PC-3 (cell line): ENCODE results near the gene ENOPH1.

ENCODE experiments used
- EZH2phosphoT487 ChIP-seq: fragments of 300-600 bp; sonication (generic); IDR thresholded peaks from 2 replicates; pipeline ENCODE4 v1.6.1; 2018; ENCODE audit warnings: mild to moderate bottlenecking, antibody characterized with exemption, low read length, borderline replicate concordance
- TF ChIP-seq, protein P1 (sequence below): fragments of 300-600 bp; sonication (generic); conservative IDR thresholded peaks from 2 replicates; pipeline ENCODE4 v1.5.1; 2017; ENCODE audit warnings: antibody characterized with exemption, low read depth, mild to moderate bottlenecking, low read length

DNA sequence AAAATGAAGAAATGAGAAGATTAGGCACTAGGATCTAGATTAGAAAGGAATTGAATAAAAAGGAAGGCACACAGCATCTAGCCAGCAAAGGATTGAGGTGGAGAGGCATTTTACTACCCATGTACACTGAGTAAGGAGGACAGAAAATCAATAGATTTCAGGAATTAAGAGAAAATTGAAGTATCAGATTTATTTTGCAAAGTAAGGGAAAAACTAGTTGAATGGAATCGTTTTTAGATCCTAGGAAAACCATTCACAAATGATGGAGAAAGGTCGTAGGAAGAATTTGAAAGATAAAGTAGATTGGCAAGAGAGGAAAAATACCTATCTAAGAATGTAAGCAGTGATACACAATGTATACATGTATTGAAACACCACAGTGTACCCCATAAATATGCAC, 31.3 kb downstream of the ENOPH1 start:
- TF ChIP-seq, protein P1, sequence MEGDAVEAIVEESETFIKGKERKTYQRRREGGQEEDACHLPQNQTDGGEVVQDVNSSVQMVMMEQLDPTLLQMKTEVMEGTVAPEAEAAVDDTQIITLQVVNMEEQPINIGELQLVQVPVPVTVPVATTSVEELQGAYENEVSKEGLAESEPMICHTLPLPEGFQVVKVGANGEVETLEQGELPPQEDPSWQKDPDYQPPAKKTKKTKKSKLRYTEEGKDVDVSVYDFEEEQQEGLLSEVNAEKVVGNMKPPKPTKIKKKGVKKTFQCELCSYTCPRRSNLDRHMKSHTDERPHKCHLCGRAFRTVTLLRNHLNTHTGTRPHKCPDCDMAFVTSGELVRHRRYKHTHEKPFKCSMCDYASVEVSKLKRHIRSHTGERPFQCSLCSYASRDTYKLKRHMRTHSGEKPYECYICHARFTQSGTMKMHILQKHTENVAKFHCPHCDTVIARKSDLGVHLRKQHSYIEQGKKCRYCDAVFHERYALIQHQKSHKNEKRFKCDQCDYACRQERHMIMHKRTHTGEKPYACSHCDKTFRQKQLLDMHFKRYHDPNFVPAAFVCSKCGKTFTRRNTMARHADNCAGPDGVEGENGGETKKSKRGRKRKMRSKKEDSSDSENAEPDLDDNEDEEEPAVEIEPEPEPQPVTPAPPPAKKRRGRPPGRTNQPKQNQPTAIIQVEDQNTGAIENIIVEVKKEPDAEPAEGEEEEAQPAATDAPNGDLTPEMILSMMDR = no peak
- TF ChIP-seq EZH2phosphoT487 = no peak
